ENCODE results near the gene C5orf52.
"Not testable (repeated sequence)": the region's sequence is repeated elsewhere in the genome, so short reads cannot be mapped to it uniquely, and the experiment has no call there.

Gene C5orf52

DNA sequence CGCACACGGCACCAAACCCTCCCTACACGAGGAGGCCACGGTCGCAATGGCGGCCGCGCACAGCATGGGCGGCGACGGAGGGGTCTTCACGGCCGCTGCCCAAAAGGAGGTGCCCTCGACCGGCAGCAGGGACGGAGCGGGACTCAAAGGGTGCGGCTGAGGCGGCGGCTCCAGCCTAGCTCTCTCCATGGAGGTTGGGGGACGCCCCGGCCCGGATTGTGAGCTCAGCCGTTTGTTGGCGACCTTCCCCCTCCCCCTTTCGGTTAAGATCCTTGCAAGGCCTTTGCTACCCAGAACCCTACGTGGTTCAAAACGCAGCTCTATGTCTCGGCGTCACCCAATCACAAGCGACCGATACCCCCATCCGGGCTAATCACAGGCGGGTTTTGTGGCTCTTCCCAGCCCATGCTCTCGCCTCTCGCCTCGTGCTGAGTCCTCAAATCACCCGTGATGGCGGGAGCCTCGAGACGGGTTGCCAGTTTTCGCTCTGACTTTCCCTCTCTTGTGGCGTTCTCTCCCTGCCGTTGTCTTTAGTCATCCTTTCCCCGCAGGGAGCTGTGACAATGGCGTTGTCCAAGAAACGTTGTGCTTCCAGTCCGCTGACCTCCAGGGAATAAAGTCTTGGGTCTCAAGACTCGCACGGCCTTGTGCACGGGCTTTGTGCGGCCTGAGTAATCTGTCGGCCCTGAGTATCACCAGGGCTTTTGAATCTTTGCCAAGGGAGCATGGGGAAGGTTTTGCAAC is 19.5 kb downstream of the C5orf52 start:
- Histone ChIP-seq H3K27me3 (replicated peaks) (no peaks in the 10 kb centered on the region), H3K4me3 (ENCODE audit: low read depth, low read length) (peak overlapping the region; percentile 32), H3K27ac (no peak overlapping the region), H3K36me3 (replicated peaks) (no peaks in the 10 kb centered on the region)
- TF ChIP-seq, protein P1, sequence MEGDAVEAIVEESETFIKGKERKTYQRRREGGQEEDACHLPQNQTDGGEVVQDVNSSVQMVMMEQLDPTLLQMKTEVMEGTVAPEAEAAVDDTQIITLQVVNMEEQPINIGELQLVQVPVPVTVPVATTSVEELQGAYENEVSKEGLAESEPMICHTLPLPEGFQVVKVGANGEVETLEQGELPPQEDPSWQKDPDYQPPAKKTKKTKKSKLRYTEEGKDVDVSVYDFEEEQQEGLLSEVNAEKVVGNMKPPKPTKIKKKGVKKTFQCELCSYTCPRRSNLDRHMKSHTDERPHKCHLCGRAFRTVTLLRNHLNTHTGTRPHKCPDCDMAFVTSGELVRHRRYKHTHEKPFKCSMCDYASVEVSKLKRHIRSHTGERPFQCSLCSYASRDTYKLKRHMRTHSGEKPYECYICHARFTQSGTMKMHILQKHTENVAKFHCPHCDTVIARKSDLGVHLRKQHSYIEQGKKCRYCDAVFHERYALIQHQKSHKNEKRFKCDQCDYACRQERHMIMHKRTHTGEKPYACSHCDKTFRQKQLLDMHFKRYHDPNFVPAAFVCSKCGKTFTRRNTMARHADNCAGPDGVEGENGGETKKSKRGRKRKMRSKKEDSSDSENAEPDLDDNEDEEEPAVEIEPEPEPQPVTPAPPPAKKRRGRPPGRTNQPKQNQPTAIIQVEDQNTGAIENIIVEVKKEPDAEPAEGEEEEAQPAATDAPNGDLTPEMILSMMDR (IDR thresholded peaks at IDR 0.05; ENCODE audit: low read depth, low read length, missing control alignments): no peak
- in situ Hi-C loops (cut with HindIII; ENCODE audit: low pct_ligation_motif_present, low sequenced_read_pairs): no loop called here
- DNase-seq: no peak

DNA sequence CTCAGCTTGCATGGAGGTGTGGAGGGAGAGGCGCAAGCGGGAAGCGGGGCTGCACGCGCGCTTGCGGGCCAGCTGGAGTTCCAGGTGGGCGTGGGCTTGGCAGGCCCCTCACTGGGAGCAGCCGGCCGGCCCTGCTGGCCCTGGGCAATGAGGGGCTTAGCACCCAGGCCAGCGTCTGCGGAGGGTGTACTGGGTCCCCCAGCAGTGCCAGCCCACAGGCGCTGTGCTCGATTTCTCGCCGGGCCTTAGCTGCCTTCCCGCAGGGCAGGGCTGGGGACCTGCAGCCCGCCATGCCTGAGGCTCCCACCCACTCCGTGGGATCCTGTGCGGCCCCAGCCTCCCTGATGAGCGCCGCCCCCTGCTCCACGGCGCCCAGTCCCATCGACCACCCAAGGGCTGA is 22.5 kb downstream of the C5orf52 start:
- in situ Hi-C loops (cut with HindIII; ENCODE audit: low pct_ligation_motif_present, low sequenced_read_pairs): not testable (repeated sequence)

GRCh38 chr5:157696154-157696553 is 24.8 kb downstream of the C5orf52 start:
- H3K4me3 ChIP-seq (ENCODE audit: low read depth, low read length); H3K27me3 ChIP-seq (replicated peaks); H3K36me3 ChIP-seq (replicated peaks); DNase-seq; in situ Hi-C loops (cut with HindIII; ENCODE audit: low pct_ligation_motif_present, low sequenced_read_pairs); H3K27ac ChIP-seq: not testable (repeated sequence)

More for the DNA sequence above, 22.5 kb downstream of the C5orf52 start:
- not testable (repeated sequence) for DNase-seq; H3K27ac ChIP-seq; H3K36me3 ChIP-seq (replicated peaks); H3K27me3 ChIP-seq (replicated peaks); H3K4me3 ChIP-seq (ENCODE audit: low read depth, low read length)

DNA sequence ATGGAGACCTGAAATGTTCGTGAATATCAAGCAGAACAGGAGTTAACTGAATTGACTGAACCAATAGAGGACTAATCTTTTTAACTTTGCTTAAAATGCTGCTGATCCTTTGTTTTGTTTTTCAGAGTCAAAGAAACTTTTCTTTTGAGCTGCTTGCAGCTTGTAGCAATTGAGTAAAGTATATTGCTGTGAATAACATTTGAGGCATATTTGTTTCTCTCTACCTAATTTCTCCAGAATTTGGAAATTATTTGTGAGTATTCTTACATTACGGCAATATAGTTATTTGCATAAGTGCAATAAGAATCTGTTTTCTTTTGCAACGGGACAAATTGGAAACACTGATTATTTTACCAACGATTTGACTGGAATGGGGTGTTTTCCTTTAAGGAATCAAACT is 27.3 kb downstream of the C5orf52 start:
- H3K27ac ChIP-seq; in situ Hi-C loops (cut with HindIII; ENCODE audit: low pct_ligation_motif_present, low sequenced_read_pairs); H3K27me3 ChIP-seq (replicated peaks); H3K4me3 ChIP-seq (ENCODE audit: low read depth, low read length); DNase-seq; H3K36me3 ChIP-seq (replicated peaks): not testable (repeated sequence)

- in situ Hi-C loops (cut with HindIII; ENCODE audit: low pct_ligation_motif_present, low sequenced_read_pairs): no loop called here
- Histone ChIP-seq H3K27ac (no peak overlapping the region), H3K27me3 (replicated peaks) (no peaks in the 10 kb centered on the region), H3K36me3 (replicated peaks) (no peaks in the 10 kb centered on the region), H3K4me3 (ENCODE audit: low read depth, low read length) (no peak overlapping the region)
- TF ChIP-seq, protein P1 (IDR thresholded peaks at IDR 0.05; ENCODE audit: low read depth, low read length, missing control alignments): no peak
- no peak for DNase-seq
Measured at GRCh38 chr5:157703736-157704135, 32.4 kb downstream of the C5orf52 start.

- in situ Hi-C loops (cut with HindIII; ENCODE audit: low pct_ligation_motif_present, low sequenced_read_pairs): no loop called here
- Histone ChIP-seq H3K27me3 (replicated peaks) (no peaks in the 10 kb centered on the region), H3K36me3 (replicated peaks) (no peaks in the 10 kb centered on the region), H3K4me3 (ENCODE audit: low read depth, low read length) (no peak overlapping the region), H3K27ac (no peak overlapping the region)
- no peak for DNase-seq
- TF ChIP-seq, protein P1 (IDR thresholded peaks at IDR 0.05; ENCODE audit: low read depth, low read length, missing control alignments): no peak
Measured at GRCh38 chr5:157708866-157709265, 37.5 kb downstream of the C5orf52 start.

DNA sequence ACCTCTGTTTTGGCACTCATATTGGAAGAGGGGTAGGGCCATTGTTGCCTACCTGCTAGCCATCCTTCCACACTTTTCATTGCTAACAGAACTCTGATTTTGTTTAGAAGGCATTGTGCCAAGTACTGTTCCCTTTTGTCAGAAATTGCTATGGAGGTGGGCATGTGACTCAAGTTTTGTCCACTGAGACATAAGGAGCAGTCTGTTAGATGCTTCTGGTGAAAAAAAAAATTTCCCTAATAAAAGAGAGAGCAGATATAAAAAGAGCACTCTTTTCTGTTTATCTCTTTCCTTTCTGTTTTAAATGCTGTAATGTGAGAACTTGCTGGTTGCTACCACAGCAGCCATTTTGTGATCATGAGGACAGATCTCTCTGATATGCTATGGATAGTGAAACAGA is 38.0 kb downstream of the C5orf52 start:
- TF ChIP-seq, protein P1 (IDR thresholded peaks at IDR 0.05; ENCODE audit: low read depth, low read length, missing control alignments): no peak
- Histone ChIP-seq H3K4me3 (ENCODE audit: low read depth, low read length) (no peak overlapping the region), H3K36me3 (replicated peaks) (no peaks in the 10 kb centered on the region), H3K27me3 (replicated peaks) (no peaks in the 10 kb centered on the region), H3K27ac (no peak overlapping the region)
- in situ Hi-C loops (cut with HindIII; ENCODE audit: low pct_ligation_motif_present, low sequenced_read_pairs): no loop called here
- no peak for DNase-seq
